HG02885 (cell line): ENCODE data around the gene PXDC1.
"Not testable (repeated sequence)": the region's sequence is repeated elsewhere in the genome, so short reads cannot be mapped to it uniquely, and the experiment has no call there.

ENCODE experiments used
- ATAC-seq: cut with Tn5 transposase; IDR thresholded peaks from one replicate; pipeline ENCODE4 v1.9.1; 2021; ENCODE audit warnings: mild to moderate bottlenecking; ENCODE audit not compliant: unreplicated experiment, poor library complexity

The PXDC1 gene

GRCh38 chr6:3737149-3737830 is 14.2 kb downstream of the PXDC1 start:
- no peak for ATAC-seq

GRCh38 chr6:3735029-3735605 is 16.4 kb downstream of the PXDC1 start:
- no peak for ATAC-seq

DNA sequence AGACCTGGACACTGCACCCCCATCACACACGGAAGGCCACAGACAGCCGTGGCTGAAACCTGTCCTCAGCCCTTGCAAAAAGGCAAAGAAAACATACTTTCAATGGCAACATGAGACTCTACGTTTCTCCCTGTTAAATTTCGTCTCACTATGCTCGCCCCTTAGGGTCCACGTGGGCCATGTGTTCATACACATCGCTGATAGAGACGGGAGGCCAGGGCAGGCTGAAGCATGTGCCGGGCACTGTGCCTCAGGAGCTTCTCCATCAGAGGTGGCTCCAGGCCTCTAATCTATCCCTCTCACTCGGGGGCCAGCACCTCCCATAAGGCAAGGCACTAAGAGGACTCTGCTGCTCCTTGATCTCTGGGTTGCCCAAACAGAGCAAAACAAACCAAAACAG is 17.5 kb downstream of the PXDC1 start:
- ATAC-seq: no peak

DNA sequence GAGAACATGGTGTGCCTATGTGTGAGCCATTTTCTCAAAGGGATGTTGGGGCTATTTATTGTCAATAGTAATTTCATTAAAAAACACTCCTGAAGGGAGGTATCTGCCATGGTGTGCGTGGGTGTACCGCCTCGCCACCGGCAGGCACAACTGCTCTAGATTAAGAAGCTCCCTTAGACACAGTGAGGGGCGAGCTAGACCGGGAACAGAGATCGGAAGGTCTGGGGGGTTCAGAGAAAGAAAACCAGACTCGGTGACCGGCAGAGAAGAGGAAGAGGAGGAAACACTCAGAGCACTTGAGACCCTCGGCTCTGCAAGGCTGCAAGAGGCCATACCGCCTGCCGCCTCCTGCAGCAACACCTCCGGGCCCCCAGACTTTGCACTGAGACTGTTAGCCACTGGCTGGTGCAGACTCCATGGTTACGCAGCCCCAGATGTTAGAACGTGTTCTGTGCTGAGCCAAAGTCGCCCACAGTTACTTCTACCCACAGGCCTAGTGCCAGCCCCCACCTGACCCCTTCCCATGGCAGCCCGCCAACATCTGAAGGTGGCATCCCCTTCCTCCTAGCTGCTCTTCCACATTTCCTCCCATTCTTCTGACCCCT is 18.1 kb downstream of the PXDC1 start:
- no peak for ATAC-seq

DNA sequence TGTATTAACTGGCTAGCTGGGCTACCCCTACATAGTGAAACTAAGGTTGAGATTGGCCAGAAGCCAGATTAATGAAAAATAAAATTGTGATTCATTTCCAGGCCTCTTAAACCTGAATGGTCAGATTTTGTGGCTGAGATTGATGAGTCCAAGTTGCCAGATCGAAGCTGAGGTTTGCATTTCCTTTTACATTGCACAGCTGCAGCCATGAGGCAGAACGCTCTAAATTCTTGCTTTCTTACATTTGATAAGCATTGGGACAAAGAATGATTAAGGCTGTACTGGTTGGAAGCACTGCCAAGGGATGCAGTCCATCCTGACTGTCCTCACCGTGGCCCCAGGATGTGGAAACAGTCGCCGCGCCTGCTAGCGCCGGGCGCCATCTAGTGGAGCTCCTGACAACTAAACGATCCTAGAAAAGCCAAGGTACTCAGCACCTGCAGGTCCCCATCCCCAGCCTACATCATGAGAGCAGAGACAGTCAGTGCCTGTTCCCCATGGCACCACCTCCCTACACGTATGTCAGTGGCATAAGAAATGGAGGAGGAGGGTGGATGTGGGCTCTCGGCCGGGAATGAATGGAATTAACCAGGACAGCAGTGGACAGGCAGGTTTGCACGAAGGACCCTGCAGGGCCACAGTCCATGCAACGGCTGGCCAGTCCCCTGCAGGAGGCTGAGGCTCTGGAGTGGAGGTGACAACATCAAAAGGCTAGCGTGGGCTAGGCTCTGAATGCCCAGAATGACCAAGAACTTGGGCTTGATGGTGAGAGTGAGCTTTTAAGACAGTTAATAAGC is 19.0 kb downstream of the PXDC1 start:
- ATAC-seq: peak; percentile 47

DNA sequence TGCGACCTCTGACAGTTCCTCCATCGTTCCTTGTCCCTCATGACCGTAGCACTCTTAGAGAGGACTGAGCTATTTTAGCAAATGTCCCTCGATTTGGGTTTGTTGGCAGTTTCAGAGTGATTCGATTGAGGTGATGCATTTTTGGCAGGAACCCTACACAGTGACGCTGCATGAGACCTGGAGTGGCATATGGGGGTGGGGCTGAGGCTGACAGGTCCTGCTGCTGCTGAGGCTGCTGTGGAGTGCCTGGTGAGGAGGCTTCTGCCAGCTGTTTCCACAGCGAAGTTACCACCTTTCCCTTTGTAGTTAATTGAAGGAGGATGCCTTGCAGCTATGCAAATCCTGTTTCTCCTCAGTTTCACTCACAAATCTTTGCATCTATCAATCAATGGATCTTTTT is 19.8 kb downstream of the PXDC1 start:
- ATAC-seq: no peak

GRCh38 chr6:3729603-3730344 is 21.7 kb downstream of the PXDC1 start:
- ATAC-seq: no peak

DNA sequence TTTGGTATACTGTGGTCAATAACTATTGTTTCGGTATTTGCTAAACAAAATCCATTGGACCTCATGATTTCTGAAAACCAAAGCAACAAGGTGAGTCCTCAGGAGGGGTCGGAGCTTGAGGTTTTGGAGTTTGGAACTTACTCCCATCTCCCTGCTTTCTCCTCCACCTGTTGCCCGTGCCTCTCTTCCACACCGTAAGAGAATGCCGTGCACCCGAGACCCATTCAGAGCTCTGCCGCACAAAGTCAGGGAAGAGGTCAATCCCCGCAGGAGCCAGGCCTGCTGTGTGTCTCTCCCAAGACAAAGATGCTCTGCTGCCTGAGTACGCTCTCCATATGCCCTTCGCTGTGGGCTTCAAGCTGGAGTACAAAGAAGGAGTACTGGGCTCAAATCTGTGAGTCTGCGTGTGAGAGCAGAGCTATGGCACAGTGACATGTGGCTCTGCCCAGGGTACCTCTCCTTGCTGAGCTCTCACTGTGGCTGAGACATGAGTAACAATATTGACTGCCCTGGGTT is 23.9 kb downstream of the PXDC1 start:
- no peak for ATAC-seq

GRCh38 chr6:3727036-3727435 is 24.5 kb downstream of the PXDC1 start:
- ATAC-seq: no peak

DNA sequence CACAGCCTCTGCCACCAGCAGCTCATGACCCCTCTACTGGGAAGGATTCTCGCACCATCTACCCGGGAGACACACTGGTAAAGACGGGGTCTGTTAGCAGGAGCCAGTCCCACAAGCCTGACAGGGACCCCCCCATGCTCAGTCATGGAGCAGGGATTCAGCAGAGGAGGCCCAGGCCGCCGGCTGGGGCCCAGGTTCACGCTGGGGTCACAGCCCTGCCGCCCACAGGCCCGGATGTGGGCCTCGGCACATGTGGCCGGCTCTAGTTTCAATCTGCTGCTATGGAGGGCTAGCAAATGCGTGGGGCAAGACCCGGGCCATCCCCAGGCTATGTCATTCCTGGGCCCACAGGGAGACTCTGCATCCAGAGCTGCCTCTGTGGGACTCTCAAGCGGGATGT is 25.1 kb downstream of the PXDC1 start:
- ATAC-seq: peak; percentile 48

DNA sequence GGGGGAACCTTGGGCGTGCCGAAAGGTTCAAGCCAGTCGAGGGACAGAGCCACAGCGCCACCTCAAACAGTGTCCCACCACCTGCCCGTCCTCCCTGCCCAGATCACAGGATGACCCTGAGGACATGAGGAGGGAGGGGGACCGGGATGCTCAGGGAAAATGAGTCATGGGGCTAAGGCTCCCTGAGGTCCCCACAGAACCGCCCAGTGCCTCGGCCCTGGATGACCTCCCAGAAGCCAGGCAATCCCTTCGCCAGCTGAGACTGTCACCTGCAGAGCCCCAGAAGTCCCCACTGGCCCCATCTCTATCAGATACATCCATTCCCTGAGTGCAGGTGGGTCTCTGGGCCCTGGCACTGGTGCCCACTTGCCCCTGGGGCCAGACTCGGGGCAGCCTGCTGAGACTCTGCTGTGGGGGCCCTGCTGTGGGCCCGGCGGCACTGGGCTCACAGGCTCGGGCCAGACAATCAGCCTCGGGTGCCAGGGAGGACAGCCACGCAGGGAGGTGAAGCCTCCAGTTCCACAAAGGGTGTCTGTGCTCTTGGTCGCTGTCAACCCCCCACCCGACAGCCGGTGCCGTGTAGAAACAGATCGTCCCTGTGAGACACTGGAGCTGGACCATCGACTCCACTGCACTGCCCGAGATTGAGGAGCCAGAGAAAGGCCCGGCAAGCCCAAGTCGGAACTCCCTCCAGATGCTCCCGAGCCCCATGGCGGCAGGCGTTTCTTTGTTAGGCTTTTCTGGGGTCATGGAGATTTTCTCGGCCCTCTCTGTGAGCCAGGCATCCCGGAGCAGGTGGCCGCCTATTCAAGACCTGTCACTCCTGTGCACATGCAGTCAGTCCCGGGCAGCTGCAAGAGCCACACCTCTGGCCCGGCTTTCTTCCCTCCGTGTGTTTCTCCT is 26.1 kb downstream of the PXDC1 start:
- ATAC-seq: no peak

GRCh38 chr6:3724451-3725144 is 26.9 kb downstream of the PXDC1 start:
- no peak for ATAC-seq

DNA sequence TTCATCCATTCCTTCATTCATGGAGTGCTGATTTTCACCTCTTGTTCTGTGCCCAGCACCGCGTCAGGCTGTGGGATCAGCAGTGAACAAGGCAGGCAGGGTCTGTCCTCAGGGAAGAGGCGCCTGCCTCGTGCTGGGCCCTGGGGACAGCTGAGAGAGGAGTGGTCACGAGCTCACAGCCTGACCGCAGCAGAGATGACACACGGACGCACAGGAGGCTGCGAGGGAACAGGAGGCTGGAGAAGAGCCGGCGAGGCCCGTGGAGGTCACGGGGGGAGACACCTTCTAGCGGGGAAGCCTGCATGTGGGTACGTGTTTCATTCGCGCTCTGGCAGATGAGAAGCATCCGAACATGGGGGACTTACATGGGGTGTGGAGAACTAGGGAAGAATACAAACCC is 27.5 kb downstream of the PXDC1 start:
- ATAC-seq: no peak

DNA sequence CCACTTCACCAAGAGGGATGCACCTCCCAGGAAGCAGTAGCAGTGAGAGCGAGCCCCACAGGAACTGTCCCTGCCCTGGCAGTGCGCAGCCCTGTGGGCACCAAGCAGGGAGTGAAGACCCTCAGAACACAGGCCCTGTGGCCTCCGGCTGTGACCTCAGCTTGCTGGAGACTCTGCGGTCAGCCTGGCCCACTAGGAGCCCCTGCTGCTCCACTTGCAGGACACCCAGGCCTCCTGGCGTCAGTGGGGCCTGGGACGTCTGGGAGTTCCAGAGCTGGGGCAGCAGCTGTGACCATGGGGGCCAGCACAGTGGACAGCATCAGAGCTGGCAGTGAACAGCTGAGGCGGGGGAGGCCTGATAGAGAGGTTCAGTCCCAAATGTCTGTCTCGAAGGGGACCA is 28.3 kb downstream of the PXDC1 start:
- no peak for ATAC-seq

- ATAC-seq: no peak
Measured at GRCh38 chr6:3722785-3723184, 28.7 kb downstream of the PXDC1 start.

- ATAC-seq: no peak
Measured at GRCh38 chr6:3721810-3722621, 29.5 kb downstream of the PXDC1 start.

GRCh38 chr6:3720770-3721169 is 30.7 kb downstream of the PXDC1 start:
- not testable (repeated sequence) for ATAC-seq
